ENCODE measurements around the gene SNRPN.
A peak's percentile ranks its signal among the peaks of the same experiment; 100 is the strongest.
"Not testable (repeated sequence)": the region's sequence is repeated elsewhere in the genome, so short reads cannot be mapped to it uniquely, and the experiment has no call there.

SNRPN gene

GRCh38 chr15:24954783-24955530, at the start of gene SNRPN, which contains the start of gene SNURF:
TSS of gene SNRPN (plus strand) at chr15:24954987. CDS start at chr15:24974454, 19,467 bp downstream.
TSS of gene SNURF (plus strand) at chr15:24954987. CDS start at chr15:24955049, 62 bp downstream.
- peak within 1 kb of the TSS; percentile 71 for H3K27ac ChIP-seq
- no peak for DNase-seq (ENCODE audit: low read depth, low spot score)

GRCh38 chr15:24916305-24917009, 38.3 kb upstream of the SNRPN start:
- H3K27ac ChIP-seq: no peak overlapping the region
- no peak for DNase-seq (ENCODE audit: low read depth, low spot score)

- DNase-seq (ENCODE audit: low read depth, low spot score): no peak
Measured at GRCh38 chr15:24917431-24917830, 37.4 kb upstream of the SNRPN start.

GRCh38 chr15:24919446-24919845, 35.3 kb upstream of the SNRPN start:
- DNase-seq (ENCODE audit: low read depth, low spot score): no peak
- no peak overlapping the region for H3K27ac ChIP-seq

More at GRCh38 chr15:24917431-24917830, 37.4 kb upstream of the SNRPN start:
- no peak overlapping the region for H3K27ac ChIP-seq

- not testable (repeated sequence) for H3K27ac ChIP-seq; DNase-seq (ENCODE audit: low read depth, low spot score)
Measured at GRCh38 chr15:24922781-24923180, 32.0 kb upstream of the SNRPN start.

GRCh38 chr15:24924153-24924552, 30.6 kb upstream of the SNRPN start:
- DNase-seq (ENCODE audit: low read depth, low spot score): no peak
- H3K27ac ChIP-seq: no peak overlapping the region

- no peak for DNase-seq (ENCODE audit: low read depth, low spot score)
- no peak overlapping the region for H3K27ac ChIP-seq
Measured at GRCh38 chr15:24924621-24925020, 30.2 kb upstream of the SNRPN start.

- H3K27ac ChIP-seq; DNase-seq (ENCODE audit: low read depth, low spot score): not testable (repeated sequence)
Measured at GRCh38 chr15:24931874-24932732, 22.7 kb upstream of the SNRPN start.

GRCh38 chr15:24933716-24934115, 21.1 kb upstream of the SNRPN start:
- DNase-seq (ENCODE audit: low read depth, low spot score): no peak

GRCh38 chr15:24938224-24938623, 16.6 kb upstream of the SNRPN start:
- not testable (repeated sequence) for H3K27ac ChIP-seq; DNase-seq (ENCODE audit: low read depth, low spot score)

More at GRCh38 chr15:24933716-24934115, 21.1 kb upstream of the SNRPN start:
- H3K27ac ChIP-seq: no peak overlapping the region

GRCh38 chr15:24940236-24940635, 14.6 kb upstream of the SNRPN start:
- DNase-seq (ENCODE audit: low read depth, low spot score): no peak

GRCh38 chr15:24943361-24943760, 11.4 kb upstream of the SNRPN start:
- no peak overlapping the region for H3K27ac ChIP-seq
- DNase-seq (ENCODE audit: low read depth, low spot score): no peak

More at GRCh38 chr15:24940236-24940635, 14.6 kb upstream of the SNRPN start:
- no peak overlapping the region for H3K27ac ChIP-seq

GRCh38 chr15:24944954-24945353, 9.8 kb upstream of the SNRPN start:
- no peak overlapping the region for H3K27ac ChIP-seq
- DNase-seq (ENCODE audit: low read depth, low spot score): no peak

GRCh38 chr15:24945711-24946110, 9.1 kb upstream of the SNRPN start:
- no peak for DNase-seq (ENCODE audit: low read depth, low spot score)
- H3K27ac ChIP-seq: no peak overlapping the region

GRCh38 chr15:24948495-24948894, 6.3 kb upstream of the SNRPN start:
- no peak for DNase-seq (ENCODE audit: low read depth, low spot score)
- no peak overlapping the region for H3K27ac ChIP-seq

- H3K27ac ChIP-seq: peak overlapping the region; percentile 71
- DNase-seq (ENCODE audit: low read depth, low spot score): no peak
Measured at GRCh38 chr15:24955531-24955921, 739 bp downstream of the SNRPN start.

- H3K27ac ChIP-seq: peak overlapping the region; percentile 71
- DNase-seq (ENCODE audit: low read depth, low spot score): no peak
Measured at GRCh38 chr15:24956111-24956838, 1.5 kb downstream of the SNRPN start.

- H3K27ac ChIP-seq: no peak overlapping the region
- no peak for DNase-seq (ENCODE audit: low read depth, low spot score)
Measured at GRCh38 chr15:24957691-24958090, 2.9 kb downstream of the SNRPN start.

- DNase-seq (ENCODE audit: low read depth, low spot score): no peak
- no peak overlapping the region for H3K27ac ChIP-seq
Measured at GRCh38 chr15:24961967-24962366, 7.2 kb downstream of the SNRPN start.

- DNase-seq (ENCODE audit: low read depth, low spot score): no peak
- H3K27ac ChIP-seq: no peak overlapping the region
Measured at GRCh38 chr15:24962880-24963279, 8.1 kb downstream of the SNRPN start.

Measured in epithelial cell of prostate (primary cell).